Renal cortical epithelial cell (primary cell): ENCODE results near the gene DPP7. TPM values are rescaled to one million over a fixed set of nuclear protein-coding genes. Genes with fewer than 3 reads are reported as not detected.

Source experiments
- DNase-seq: peaks from one replicate; pipeline ENCODE4 v3.0.0-alpha.2; 2011; ENCODE audit warnings: low read depth
- total RNA-seq: library from RNA; depleted of rRNA; stranded (reverse); fragments of >200 nt; gene quantifications from 2 replicates; pipeline ENCODE4 v1.2.3, GENCODE V29; 2014

DPP7 gene
- total RNA-seq, 1 donor from 2014 or later, result 42.3 TPM

- no peak for DNase-seq
Measured at GRCh38 chr9:137111788-137112563, 2.6 kb downstream of the DPP7 start.

- DNase-seq, result no peak
Measured at GRCh38 chr9:137110911-137111787, 3.4 kb downstream of the DPP7 start.

- no peak for DNase-seq
Measured at GRCh38 chr9:137110147-137110910, 4.2 kb downstream of the DPP7 start.

- DNase-seq, result no peak
Measured at GRCh38 chr9:137109250-137110146, 5.0 kb downstream of the DPP7 start.

GRCh38 chr9:137108608-137109249 lies 5.8 kb downstream of the DPP7 start:
- no peak for DNase-seq

GRCh38 chr9:137107982-137108381 lies 6.6 kb downstream of the DPP7 start:
- DNase-seq, result no peak

GRCh38 chr9:137107312-137107921 lies 7.1 kb downstream of the DPP7 start:
- DNase-seq, result no peak

- no peak for DNase-seq
Measured at GRCh38 chr9:137106662-137107250, 7.8 kb downstream of the DPP7 start.

- DNase-seq, result no peak
Measured at GRCh38 chr9:137105814-137106661, 8.5 kb downstream of the DPP7 start.

- DNase-seq, result no peak
Measured at GRCh38 chr9:137103206-137103999, 11.1 kb downstream of the DPP7 start.

GRCh38 chr9:137099231-137099630 lies 15.3 kb downstream of the DPP7 start:
- DNase-seq, result no peak

- no peak for DNase-seq
Measured at GRCh38 chr9:137097761-137098462, 16.6 kb downstream of the DPP7 start.

GRCh38 chr9:137096785-137097546 lies 17.6 kb downstream of the DPP7 start:
- DNase-seq, result no peak

GRCh38 chr9:137095664-137096517 lies 18.6 kb downstream of the DPP7 start:
- DNase-seq, result no peak

- no peak for DNase-seq
Measured at GRCh38 chr9:137089232-137089947, 25.1 kb downstream of the DPP7 start.
